Right lobe of liver (tissue), 4 donors: ENCODE data around the gene MAGI1.
"Not testable (repeated sequence)": the region's sequence is repeated elsewhere in the genome, so short reads cannot be mapped to it uniquely, and the experiment has no call there.

Experiments
- CTCF ChIP-seq, 4 donors: fragments of 200-600 bp in 3 of 4; fragments of 450-650 bp in 1 of 4; IDR thresholded peaks; one replicate each; pipeline versions ENCODE4 v1.5.1 to v1.8.0; 2016 to 2022; ENCODE audit warnings: antibody characterized with exemption in 4 of 4, mild to moderate bottlenecking in 2 of 4
- POLR2A ChIP-seq: fragments of 450-650 bp; IDR thresholded peaks from one replicate; pipeline ENCODE4 v1.6.1; 2017; ENCODE audit warnings: antibody characterized with exemption, mild to moderate bottlenecking
- donor health status: DM: no; HTN: no; CAD: no.
- donor health status: DM: no; HTN: no; CAD: no.
- donor health status: DM: no; HTN: yes; CAD: no.

DNA sequence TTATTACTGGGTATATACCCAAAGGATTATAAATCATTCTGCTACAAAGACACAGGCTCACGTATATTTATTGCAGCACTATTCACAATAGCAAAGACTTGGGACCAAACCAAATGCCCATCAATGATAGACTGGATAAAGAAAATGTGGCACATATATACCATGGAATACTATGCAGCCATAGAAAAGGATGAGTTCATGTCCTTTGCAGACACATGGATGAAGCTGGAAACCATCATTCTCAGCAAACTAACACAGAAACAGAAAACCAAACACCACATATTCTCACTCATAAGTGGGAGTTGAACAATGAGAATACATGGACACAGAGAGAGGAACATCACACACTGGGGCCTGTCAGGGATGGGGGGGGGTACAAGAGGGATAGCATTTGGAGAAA lies 495.3 kb downstream of the MAGI1 start:
- not testable (repeated sequence) for TF ChIP-seq POLR2A; CTCF (IDR thresholded peaks at IDR 0.05)
